NCI-H1694 treated with DMSO at 0.1 percent for 48 hours (cell line): ENCODE measurements around the gene PPP1R9A.

ENCODE experiments used
- DNase-seq: peaks from one replicate; lab custom pipeline; 2025; lab: John Stamatoyannopoulos, UW

PPP1R9A gene

DNA sequence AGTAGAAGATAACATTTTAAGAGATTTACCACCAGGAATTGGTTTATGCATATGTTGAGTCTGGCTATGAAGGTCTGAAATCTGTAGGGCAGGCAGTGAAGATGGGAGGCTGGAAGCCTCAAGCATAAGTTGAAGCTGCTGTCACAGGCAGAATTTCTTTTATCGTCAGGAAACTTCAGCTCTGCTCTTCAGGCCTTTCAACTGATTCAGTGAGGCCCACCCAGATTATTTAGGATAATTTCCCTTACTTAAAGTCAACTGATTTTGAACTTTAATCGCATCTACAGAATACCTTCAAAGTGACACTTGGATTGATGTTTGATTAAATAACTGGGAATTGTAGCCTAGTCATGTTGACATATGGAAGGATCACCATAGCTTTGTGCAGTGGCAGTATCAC is 190.5 kb downstream of the PPP1R9A start:
- no peak for DNase-seq

- no peak for DNase-seq
These were observed 191.7 kb downstream of the PPP1R9A start for GRCh38 chr7:95099106-95099505.

DNA sequence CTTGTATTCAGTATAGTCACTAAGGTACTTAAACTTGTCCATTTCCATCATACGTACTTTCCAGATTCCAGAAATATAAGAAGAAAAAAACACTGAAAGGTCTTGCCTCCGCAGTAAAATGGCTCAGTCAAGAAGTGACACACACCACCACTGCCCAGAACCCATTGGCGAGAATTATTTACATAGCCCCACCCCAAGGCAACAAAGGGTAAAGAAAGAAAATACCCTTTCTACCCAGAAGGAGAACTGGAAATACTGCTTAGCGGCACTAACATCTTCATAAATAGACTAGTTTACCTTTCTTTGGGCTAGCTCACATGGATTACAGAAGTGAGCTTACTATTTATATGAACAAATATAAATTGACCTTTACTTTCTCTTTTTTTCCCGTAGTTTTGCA is 194.0 kb downstream of the PPP1R9A start:
- DNase-seq, result no peak

DNA sequence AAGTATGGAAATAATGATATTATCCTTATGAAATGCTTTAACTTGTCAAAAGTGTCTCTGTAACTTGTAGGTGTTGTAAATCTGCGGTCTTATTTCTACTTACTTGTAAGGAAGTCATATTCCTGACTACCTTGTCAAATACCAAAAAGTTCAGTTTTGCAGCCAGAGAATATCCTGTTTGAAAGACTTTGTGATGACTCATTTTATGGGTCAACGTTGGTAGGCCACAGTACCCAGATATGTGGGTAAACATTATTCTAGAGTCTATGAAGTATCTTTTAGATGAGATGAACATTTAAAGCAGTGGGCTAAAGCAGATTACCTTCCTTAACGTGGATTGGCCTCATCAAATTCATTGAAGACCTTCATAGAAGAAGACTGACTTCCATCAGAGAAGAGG is 195.3 kb downstream of the PPP1R9A start:
- no peak for DNase-seq

- no peak for DNase-seq
These were observed 197.3 kb downstream of the PPP1R9A start for GRCh38 chr7:95104739-95105138.

GRCh38 chr7:95105627-95106026 is 198.2 kb downstream of the PPP1R9A start:
- DNase-seq, result no peak

DNA sequence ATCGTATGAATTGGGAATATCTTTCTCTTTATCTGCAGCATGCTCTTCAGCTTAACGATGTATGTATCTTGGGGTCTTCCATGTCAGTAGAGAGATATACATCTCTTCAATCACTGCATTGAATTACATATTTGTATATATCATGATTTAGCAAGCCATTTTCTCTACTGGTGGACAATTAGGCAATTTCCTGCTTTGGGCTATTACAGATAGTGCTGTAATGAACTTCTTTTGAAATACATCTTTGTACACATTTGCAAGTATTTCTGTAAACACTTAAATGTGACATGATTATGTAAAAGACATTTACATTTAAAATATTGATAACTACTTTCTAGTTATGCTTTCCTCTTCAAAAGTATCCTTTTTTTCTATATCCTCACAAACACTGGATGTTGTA is 199.0 kb downstream of the PPP1R9A start:
- DNase-seq, result no peak

- DNase-seq, result no peak
These were observed 203.3 kb downstream of the PPP1R9A start for GRCh38 chr7:95110707-95111106.

DNA sequence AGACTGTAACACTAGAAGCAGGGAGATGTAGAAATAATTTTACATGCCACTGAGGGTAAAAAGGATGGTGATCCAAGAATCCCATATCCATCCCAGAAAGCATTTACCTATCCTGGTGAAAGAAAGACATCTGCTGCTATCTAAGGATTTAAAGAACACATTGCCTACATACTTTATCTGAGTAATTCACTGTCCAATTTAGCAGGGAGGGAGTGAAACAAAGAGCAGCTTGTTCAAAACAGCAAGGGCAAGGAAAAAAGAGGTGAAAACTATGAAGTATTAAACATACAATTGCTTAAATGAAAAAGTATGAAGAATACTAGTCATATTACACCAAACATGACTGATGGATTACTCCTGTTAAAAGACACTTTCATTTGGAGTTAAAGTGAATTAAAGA is 206.2 kb downstream of the PPP1R9A start:
- DNase-seq, result no peak

- no peak for DNase-seq
These were observed 218.8 kb downstream of the PPP1R9A start for GRCh38 chr7:95126053-95126709.

DNA sequence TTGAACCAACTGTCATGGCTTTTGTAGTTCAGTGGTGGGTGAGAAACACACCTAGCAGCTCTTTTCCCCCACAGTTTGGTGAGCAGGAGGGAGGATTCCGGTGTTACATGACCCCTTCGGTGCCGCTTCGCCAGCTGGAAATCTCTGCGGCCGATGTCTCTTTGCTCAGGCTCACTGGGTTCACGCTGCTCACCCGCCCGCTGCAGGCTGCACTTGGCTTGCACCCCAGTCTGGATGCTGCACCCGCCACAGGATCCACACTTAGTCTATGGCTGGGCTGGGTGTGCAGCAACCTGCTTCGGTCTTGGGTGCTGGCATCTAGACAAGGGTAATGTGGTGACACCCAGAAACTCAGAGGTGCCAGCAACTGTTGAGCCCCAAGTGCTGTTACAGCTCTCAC is 225.1 kb downstream of the PPP1R9A start:
- DNase-seq, result no peak

- no peak for DNase-seq
These were observed 232.5 kb downstream of the PPP1R9A start for GRCh38 chr7:95139922-95140321.

DNA sequence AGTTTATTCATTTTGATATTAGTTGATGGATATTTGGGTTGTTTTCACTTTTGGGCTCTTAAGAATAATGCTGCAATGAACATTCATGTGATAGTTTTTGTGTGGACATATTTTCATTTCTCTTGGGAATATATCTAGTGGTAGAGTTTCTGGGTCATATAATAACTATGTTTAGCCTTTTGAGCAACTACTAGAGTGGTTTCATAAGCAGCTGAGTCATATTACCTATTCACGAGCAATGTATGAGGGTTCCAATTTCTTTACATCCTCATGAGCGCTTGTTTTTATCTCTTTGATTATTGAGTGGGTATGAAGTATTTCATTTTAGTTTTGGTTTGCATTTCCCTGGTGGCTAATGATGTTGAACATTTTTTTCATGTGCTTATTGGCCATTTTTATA is 234.4 kb downstream of the PPP1R9A start:
- no peak for DNase-seq

- DNase-seq, result no peak
These were observed 236.9 kb downstream of the PPP1R9A start for GRCh38 chr7:95144256-95144655.

- DNase-seq, result no peak
These were observed 248.6 kb downstream of the PPP1R9A start for GRCh38 chr7:95155965-95156364.

DNA sequence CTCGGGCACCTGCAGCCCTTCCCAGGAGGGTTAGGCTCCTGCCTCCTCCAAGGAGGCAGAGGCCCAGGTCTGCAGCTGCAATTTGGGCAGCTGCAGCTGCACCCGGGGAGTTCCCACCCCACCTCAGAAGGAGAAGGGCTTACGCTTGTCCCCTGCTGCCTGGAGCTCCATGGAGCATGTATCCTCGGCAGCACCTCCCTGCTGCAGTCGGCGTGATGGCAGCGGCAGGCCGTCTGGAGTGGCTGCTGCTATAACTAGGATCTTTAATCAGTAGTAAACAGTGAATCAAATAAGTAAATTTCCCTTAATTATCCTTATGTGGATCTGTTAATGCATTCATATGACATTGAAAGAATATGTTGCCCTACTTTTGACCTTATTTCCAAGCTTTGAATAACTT is 250.0 kb downstream of the PPP1R9A start:
- DNase-seq, result no peak

GRCh38 chr7:95169678-95170077 is 262.3 kb downstream of the PPP1R9A start:
- DNase-seq, result no peak

GRCh38 chr7:95172420-95172819 is 265.0 kb downstream of the PPP1R9A start:
- DNase-seq, result no peak

GRCh38 chr7:95190515-95190914 is 283.1 kb downstream of the PPP1R9A start:
- DNase-seq, result no peak

- no peak for DNase-seq
These were observed 284.4 kb downstream of the PPP1R9A start for GRCh38 chr7:95191795-95192194.

GRCh38 chr7:95198863-95199262 is 291.5 kb downstream of the PPP1R9A start:
- DNase-seq, result no peak

GRCh38 chr7:95199779-95200558 is 292.6 kb downstream of the PPP1R9A start:
- peak; percentile 74 for DNase-seq

DNA sequence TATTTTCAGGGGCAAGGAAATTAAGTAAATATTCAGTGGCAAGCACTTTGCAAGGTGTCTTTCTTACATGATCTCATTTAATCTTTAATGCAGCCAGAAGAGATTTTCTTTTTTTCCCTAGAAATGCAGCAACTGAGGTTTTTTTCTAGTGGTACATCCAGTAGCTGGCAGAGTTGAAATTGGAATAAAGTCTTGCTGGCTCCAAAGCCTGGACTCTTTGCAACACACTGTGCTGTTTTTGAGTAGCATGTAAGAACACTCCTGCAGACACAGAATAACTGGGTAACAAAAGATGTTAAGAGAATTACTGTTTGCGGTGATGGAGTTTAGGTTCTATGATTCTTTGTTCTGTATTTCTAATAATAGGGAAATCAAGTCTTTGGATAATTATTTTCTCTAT is 293.3 kb downstream of the PPP1R9A start:
- DNase-seq, result no peak

- no peak for DNase-seq
These were observed 294.3 kb downstream of the PPP1R9A start for GRCh38 chr7:95201727-95202126.
